HepG2 (cell line): ENCODE data around the gene NFATC2. TPM values are rescaled to one million over a fixed set of nuclear protein-coding genes. Genes with fewer than 3 reads are reported as not detected.

Experiments
- CSRNP1 ChIP-seq: sonication (generic); formaldehyde crosslinking; IDR thresholded peaks from 2 replicates; pipeline ENCODE4 v1.8.1; 2023; ENCODE audit warnings: mild to moderate bottlenecking, missing genetic modification reagents
- DNMT3B ChIP-seq: conservative IDR thresholded peaks from 2 replicates; pipeline ENCODE4 v1.6.1; 2016; ENCODE audit warnings: missing biosample characterization, control low read depth
- EP300 ChIP-seq, 3 experiments: sonication (generic) in 1 of 3; formaldehyde crosslinking in 1 of 3; IDR thresholded peaks; 2 replicates each; pipeline versions ENCODE4 v1.5.1 to v1.6.1; 2011 to 2020; ENCODE audit warnings: low read depth in 2 of 3, low read length in 2 of 3, borderline replicate concordance in 1 of 3, improper control_type of control experiment in 1 of 3, mild to moderate bottlenecking in 1 of 3, missing genetic modification reagents in 1 of 3, moderate library complexity in 1 of 3
- GPBP1L1 ChIP-seq: sonication (generic); formaldehyde crosslinking; IDR thresholded peaks from 2 replicates; pipeline ENCODE4 v1.5.0; 2020; ENCODE audit warnings: mild to moderate bottlenecking, missing genetic modification reagents
- LCORL ChIP-seq, 2 experiments: fragments of 450-650 bp in 1 of 2; sonication (generic) in 1 of 2; formaldehyde crosslinking in 1 of 2; IDR thresholded peaks; 2 replicates each; pipeline versions ENCODE4 v1.5.0 to v1.6.1; 2017 to 2020; ENCODE audit warnings: antibody characterized with exemption in 1 of 2, missing genetic modification reagents in 1 of 2
- MTERF4 ChIP-seq: sonication (generic); formaldehyde crosslinking; IDR thresholded peaks from 2 replicates; pipeline ENCODE4 v1.8.0; 2023; ENCODE audit warnings: mild to moderate bottlenecking, missing genetic modification reagents
- NFE2L1 ChIP-seq: sonication (generic); formaldehyde crosslinking; IDR thresholded peaks from 2 replicates; pipeline ENCODE4 v1.4.0; 2020; ENCODE audit warnings: missing genetic modification reagents, mild to moderate bottlenecking, borderline replicate concordance
- NRL ChIP-seq: sonication (generic); formaldehyde crosslinking; IDR thresholded peaks from 2 replicates; pipeline ENCODE4 v1.5.0; 2020; ENCODE audit warnings: missing genetic modification reagents, mild to moderate bottlenecking, moderate library complexity, borderline replicate concordance
- PHF21A ChIP-seq: sonication (generic); formaldehyde crosslinking; IDR thresholded peaks from 2 replicates; pipeline ENCODE4 v1.5.0; 2020; ENCODE audit warnings: mild to moderate bottlenecking, missing genetic modification reagents
- RNF219 ChIP-seq: sonication (generic); formaldehyde crosslinking; IDR thresholded peaks from 2 replicates; pipeline ENCODE4 v1.5.0; 2020; ENCODE audit warnings: mild to moderate bottlenecking, missing genetic modification reagents
- TERF1 ChIP-seq: sonication (generic); formaldehyde crosslinking; IDR thresholded peaks from 2 replicates; pipeline ENCODE4 v1.8.0; 2022; ENCODE audit warnings: mild to moderate bottlenecking, missing genetic modification reagents, moderate library complexity
- ZBTB7A ChIP-seq: sonication (generic); formaldehyde crosslinking; IDR thresholded peaks from 2 replicates; pipeline ENCODE4 v1.8.0; 2022; ENCODE audit warnings: mild to moderate bottlenecking, missing genetic modification reagents
- ZFP91 ChIP-seq: sonication (generic); formaldehyde crosslinking; IDR thresholded peaks from 2 replicates; pipeline ENCODE4 v1.9.0; 2022; ENCODE audit warnings: missing genetic modification reagents, mild to moderate bottlenecking, borderline replicate concordance
- ZNF143 ChIP-seq: sonication (generic); formaldehyde crosslinking; IDR thresholded peaks from 2 replicates; pipeline ENCODE4 v1.4.0; 2020; ENCODE audit warnings: missing genetic modification reagents
- ZNF441 ChIP-seq: sonication (generic); formaldehyde crosslinking; IDR thresholded peaks from 2 replicates; pipeline ENCODE4 v1.7.0; 2021; ENCODE audit warnings: missing genetic modification reagents, borderline replicate concordance
- ZNF557 ChIP-seq: sonication (generic); formaldehyde crosslinking; IDR thresholded peaks from 2 replicates; pipeline ENCODE4 v1.4.0; 2020; ENCODE audit warnings: missing genetic modification reagents
- ZSCAN30 ChIP-seq: sonication (generic); formaldehyde crosslinking; IDR thresholded peaks from 2 replicates; pipeline ENCODE4 v1.5.0; 2020; ENCODE audit warnings: mild to moderate bottlenecking, missing genetic modification reagents
- polyA plus RNA-seq, 8 experiments: library from polyadenylated mRNA; depleted of rRNA in 3 of 8; stranded (reverse) in 7 of 8; unstranded in 1 of 8; fragments of >200 nt; fragmentation: Illumina TruSeq in 4 of 8; extraction: Trizol in 4 of 8; gene quantifications; 2 replicates each; pipeline versions ENCODE4 v1.2.1 to v1.2.3, GENCODE V29; 2011 to 2016; ENCODE audit warnings: low read depth in 4 of 8, missing spikeins in 1 of 8, mixed read lengths in 1 of 8; ENCODE audit not compliant: insufficient read depth in 1 of 8
- total RNA-seq, 5 experiments: library from RNA; depleted of rRNA; stranded (reverse); fragments of >200 nt; fragmentation: Illumina TruSeq; extraction: Trizol; gene quantifications; 2 replicates each; pipeline ENCODE4 v1.2.3, GENCODE V29; 2016; ENCODE audit warnings: low read depth in 1 of 5

NFATC2 gene
- total and polyA plus RNA-seq, 2 of the 13 experiments (the other 11 are each of a cell fraction or from before 2014, with no cell fraction given), result 1.9 to 3.3 TPM

- TF ChIP-seq RNF219 (CRISPR knock-in tag) (no peak), ZBTB7A (CRISPR knock-in tag) (no peak), ZNF441 (CRISPR knock-in tag) (0 out of 2 replicates have a peak, but pooled peaks have one; percentile 4), NFE2L1 (CRISPR knock-in tag) (0 out of 2 replicates have a peak, but pooled peaks have one; percentile 42), ZSCAN30 (CRISPR knock-in tag) (no peak), ZNF557 (CRISPR knock-in tag) (no peak), ZNF143 (CRISPR knock-in tag) (no peak; the same call in 1 of the 2 replicates), CSRNP1 (CRISPR knock-in tag) (no peak), DNMT3B (CRISPR knock-in tag) (no peak), TERF1 (CRISPR knock-in tag) (no peak), EP300 (IDR thresholded peaks at IDR 0.05; ENCODE audit: low read depth in 2 of 2, low read length in 2 of 2) (no peak), EP300 (CRISPR knock-in tag; IDR thresholded peaks at IDR 0.05; ENCODE audit: borderline replicate concordance) (no peak), PHF21A (CRISPR knock-in tag) (0 out of 2 replicates have a peak, but pooled peaks have one; percentile 22), ZFP91 (CRISPR knock-in tag) (no peak; the same call in 1 of the 2 replicates), LCORL (IDR thresholded peaks at IDR 0.05) (no peak), LCORL (CRISPR knock-in tag; IDR thresholded peaks at IDR 0.05) (0 out of 2 replicates have a peak, but pooled peaks have one; percentile 69), GPBP1L1 (no peak), NRL (CRISPR knock-in tag) (peak; percentile 79), MTERF4 (CRISPR knock-in tag) (no peak)
Observed at GRCh38 chr20:51542571-51543421, at the start of gene NFATC2 (continued).
